Keratinocyte (primary cell): ENCODE results near the gene DHCR7. TPM values are rescaled to one million over a fixed set of nuclear protein-coding genes. Genes with fewer than 3 reads are reported as not detected.

ENCODE experiments used
- DNase-seq: peaks from one replicate; pipeline ENCODE4 v3.0.0-alpha.2; 2011; ENCODE audit warnings: low read depth, missing footprints, low spot score
- FAIRE-seq: peaks from 2 replicates; lab custom pipeline; 2011; peaks lifted over from hg19 to GRCh38; lab: Jason Lieb, UNC
- H2AFZ ChIP-seq: 2 replicates; pipeline ENCODE4 v1.6.0; 2012; ENCODE audit warnings: low read length, control low read depth, inconsistent platforms; ENCODE audit not compliant: control insufficient read depth
- H3K27ac ChIP-seq: 2 replicates; pipeline ENCODE4 v1.5.1; 2011; ENCODE audit warnings: low read length; ENCODE audit not compliant: control insufficient read depth, insufficient read depth
- H3K27me3 ChIP-seq: 3 replicates; pipeline ENCODE4 v1.6.0; 2011; ENCODE audit warnings: low read length; ENCODE audit not compliant: control insufficient read depth, insufficient read depth; ENCODE audit errors: extremely low read depth
- H3K36me3 ChIP-seq, 2 experiments: 2 replicates in 1 of 2; 3 replicates in 1 of 2; pipeline ENCODE4 v1.5.1; 2011; ENCODE audit warnings: low read length in 2 of 2, mild to moderate bottlenecking in 1 of 2; ENCODE audit not compliant: control insufficient read depth in 2 of 2, insufficient read depth in 2 of 2; ENCODE audit errors: extremely low read depth in 1 of 2
- H3K4me1 ChIP-seq: 3 replicates; pipeline ENCODE4 v1.5.1; 2011; ENCODE audit warnings: low read length; ENCODE audit not compliant: control insufficient read depth, insufficient read depth; ENCODE audit errors: extremely low read depth
- H3K4me2 ChIP-seq: 3 replicates; pipeline ENCODE4 v1.6.0; 2011; ENCODE audit warnings: low read depth, low read length; ENCODE audit not compliant: control insufficient read depth, insufficient read depth; ENCODE audit errors: extremely low read depth
- H3K4me3 ChIP-seq, 3 experiments: fragments of 200-600 bp in 1 of 3; sonication (generic) in 1 of 3; 2 replicates in 2 of 3; 3 replicates in 1 of 3; pipeline ENCODE4 v1.5.1; 2011 to 2016; ENCODE audit warnings: low read length in 3 of 3, mild to moderate bottlenecking in 3 of 3, control low read depth in 2 of 3, inconsistent platforms in 1 of 3, low read depth in 1 of 3, mixed read lengths in 1 of 3, mixed run types in 1 of 3, moderate library complexity in 1 of 3; ENCODE audit not compliant: control insufficient read depth in 2 of 3, insufficient read depth in 2 of 3; ENCODE audit errors: extremely low read depth in 1 of 3
- H3K79me2 ChIP-seq: 2 replicates; pipeline ENCODE4 v1.6.0; 2012; ENCODE audit warnings: low read length; ENCODE audit not compliant: control insufficient read depth, insufficient read depth
- H3K9ac ChIP-seq: 3 replicates; pipeline ENCODE4 v1.6.0; 2011; ENCODE audit warnings: low read length; ENCODE audit not compliant: control insufficient read depth, insufficient read depth; ENCODE audit errors: extremely low read depth
- H3K9me1 ChIP-seq: 3 replicates; pipeline ENCODE4 v1.6.0; 2011; ENCODE audit warnings: low read length; ENCODE audit not compliant: control insufficient read depth, insufficient read depth; ENCODE audit errors: extremely low read depth
- H3K9me3 ChIP-seq: 2 replicates; pipeline ENCODE4 v1.5.1; 2012; ENCODE audit warnings: low read depth, low read length; ENCODE audit not compliant: control insufficient read depth
- H4K20me1 ChIP-seq: 3 replicates; pipeline ENCODE4 v1.6.0; 2011; ENCODE audit warnings: low read length; ENCODE audit not compliant: control insufficient read depth, insufficient read depth; ENCODE audit errors: extremely low read depth
- CTCF ChIP-seq, 3 experiments: IDR thresholded peaks in 1 of 3; conservative IDR thresholded peaks in 1 of 3; optimal IDR thresholded peaks in 1 of 3; 2 replicates in 2 of 3; 3 replicates in 1 of 3; pipeline versions ENCODE3 to v1.5.1; 2011; ENCODE audit warnings: low read length in 3 of 3, mild to moderate bottlenecking in 3 of 3, moderate library complexity in 2 of 3, control low read depth in 1 of 3, inconsistent platforms in 1 of 3; ENCODE audit not compliant: insufficient read depth in 2 of 3; ENCODE audit errors: extremely low read depth in 1 of 3
- EZH2 ChIP-seq: IDR thresholded peaks from one replicate; pipeline ENCODE4 v1.6.1; 2012; ENCODE audit warnings: inconsistent platforms, mild to moderate bottlenecking, low read length, moderate library complexity
- dilution Hi-C: fragments of 300-500 bp; cut with MboI; formaldehyde crosslinking; loops from one replicate; pipeline ENCODE4 v1.7.0; 2020; ENCODE audit warnings: low sequenced_read_pairs; ENCODE audit not compliant: extremely low pct_ligation_motif_present
- polyA plus RNA-seq, 5 experiments: library from polyadenylated mRNA; depleted of rRNA in 3 of 5; stranded (reverse) in 3 of 5; stranded (forward) in 1 of 5; unstranded in 1 of 5; fragments of >200 nt; gene quantifications; 1 replicate in 1 of 5; 2 replicates in 3 of 5; 3 replicates in 1 of 5; pipeline versions ENCODE4 v1.2.1 to v1.2.3, GENCODE V29; 2011 to 2012; ENCODE audit warnings: missing spikeins in 2 of 5, low read depth in 1 of 5, low replicate concordance in 1 of 5

DHCR7 gene
- polyA plus RNA-seq, 1 donor (not counting 4 experiments of a cell fraction or from before 2014, with no cell fraction given) = 143 TPM

- FAIRE-seq = no peak
- Histone ChIP-seq H3K9me1 (no peaks in the 10 kb centered on the region), H3K9ac (no peak overlapping the region), H3K4me3 (no peak overlapping the region), H3K4me1 (no peaks in the 10 kb centered on the region), H3K36me3 (no peaks in the 10 kb centered on the region), H4K20me1 (no peaks in the 10 kb centered on the region), H3K27me3 (peaks cover 32% of the 10 kb centered on the region), H3K79me2 (no peaks in the 10 kb centered on the region), H3K27ac (no peak overlapping the region), H3K4me2 (no peak overlapping the region), H3K9me3 (no peaks in the 10 kb centered on the region), H2AFZ (no peak overlapping the region)
- TF ChIP-seq CTCF (optimal IDR thresholded peaks at IDR 0.05 in 1 of 3, IDR thresholded peaks at IDR 0.05 in 1 of 3, conservative IDR thresholded peaks at IDR 0.05 in 1 of 3; ENCODE audit: extremely low read depth in 1 of 3, insufficient read depth in 2 of 3, low read length in 3 of 3) = no peak
- no peak for TF ChIP-seq EZH2
- no peak for DNase-seq
- dilution Hi-C loops = no loop called here
Measured at GRCh38 chr11:71393283-71393682, 54.9 kb downstream of the DHCR7 start.

GRCh38 chr11:71391796-71392195 lies 56.4 kb downstream of the DHCR7 start:
- no peak overlapping the region for H3K9ac ChIP-seq
- FAIRE-seq (no peak), DNase-seq (no peak)
- TF ChIP-seq CTCF (optimal IDR thresholded peaks at IDR 0.05 in 1 of 3, IDR thresholded peaks at IDR 0.05 in 1 of 3, conservative IDR thresholded peaks at IDR 0.05 in 1 of 3; ENCODE audit: extremely low read depth in 1 of 3, insufficient read depth in 2 of 3, low read length in 3 of 3) = no peak
- TF ChIP-seq EZH2 = no peak
- peaks cover 32% of the 10 kb centered on the region for H3K27me3 ChIP-seq
- H4K20me1 ChIP-seq = no peaks in the 10 kb centered on the region
- no peak overlapping the region for H3K4me2 ChIP-seq
- no peaks in the 10 kb centered on the region for H3K79me2 ChIP-seq
- dilution Hi-C loops = no loop called here
- no peak overlapping the region for H2AFZ ChIP-seq
- H3K27ac ChIP-seq = no peak overlapping the region
- no peaks in the 10 kb centered on the region for H3K4me1 ChIP-seq
- no peaks in the 10 kb centered on the region for H3K9me3 ChIP-seq
- no peaks in the 10 kb centered on the region for H3K9me1 ChIP-seq
- H3K36me3 ChIP-seq = no peaks in the 10 kb centered on the region
- no peak overlapping the region for H3K4me3 ChIP-seq
